ENCODE results near the gene DCAF11.

DNA sequence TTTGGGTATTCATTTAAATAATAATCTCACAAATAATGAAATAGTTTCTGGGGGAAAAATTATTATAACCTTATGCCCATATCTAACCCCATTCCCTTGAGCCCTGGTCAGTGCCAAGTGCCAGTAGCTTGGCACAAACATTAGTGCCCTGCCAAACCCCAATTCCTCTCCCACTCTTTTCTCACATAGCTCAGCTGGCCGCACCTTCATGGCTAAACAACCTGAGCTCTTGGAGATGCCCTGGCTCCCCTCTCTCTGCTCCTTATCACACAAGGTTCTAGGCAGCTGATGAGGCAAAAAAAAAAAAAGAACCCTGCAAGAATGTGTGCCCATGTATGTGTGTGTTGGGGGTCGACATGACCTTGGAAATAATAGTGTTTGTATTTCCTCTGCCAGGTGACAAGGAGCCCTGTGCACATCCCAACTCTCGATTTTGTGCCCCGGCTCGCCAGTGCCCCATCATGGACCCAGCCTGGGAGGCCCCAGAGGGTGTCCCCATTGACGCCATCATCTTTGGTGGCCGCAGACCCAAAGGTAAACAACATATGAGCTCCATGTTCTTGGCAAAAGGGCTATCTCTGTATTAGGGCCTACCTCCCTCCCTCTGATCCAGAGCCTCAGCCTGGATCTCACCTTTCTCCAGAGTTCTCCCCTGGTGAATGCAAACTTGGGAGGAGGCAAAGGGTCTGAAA lies 12.1 kb upstream of the DCAF11 start:
- TF ChIP-seq, protein P1, sequence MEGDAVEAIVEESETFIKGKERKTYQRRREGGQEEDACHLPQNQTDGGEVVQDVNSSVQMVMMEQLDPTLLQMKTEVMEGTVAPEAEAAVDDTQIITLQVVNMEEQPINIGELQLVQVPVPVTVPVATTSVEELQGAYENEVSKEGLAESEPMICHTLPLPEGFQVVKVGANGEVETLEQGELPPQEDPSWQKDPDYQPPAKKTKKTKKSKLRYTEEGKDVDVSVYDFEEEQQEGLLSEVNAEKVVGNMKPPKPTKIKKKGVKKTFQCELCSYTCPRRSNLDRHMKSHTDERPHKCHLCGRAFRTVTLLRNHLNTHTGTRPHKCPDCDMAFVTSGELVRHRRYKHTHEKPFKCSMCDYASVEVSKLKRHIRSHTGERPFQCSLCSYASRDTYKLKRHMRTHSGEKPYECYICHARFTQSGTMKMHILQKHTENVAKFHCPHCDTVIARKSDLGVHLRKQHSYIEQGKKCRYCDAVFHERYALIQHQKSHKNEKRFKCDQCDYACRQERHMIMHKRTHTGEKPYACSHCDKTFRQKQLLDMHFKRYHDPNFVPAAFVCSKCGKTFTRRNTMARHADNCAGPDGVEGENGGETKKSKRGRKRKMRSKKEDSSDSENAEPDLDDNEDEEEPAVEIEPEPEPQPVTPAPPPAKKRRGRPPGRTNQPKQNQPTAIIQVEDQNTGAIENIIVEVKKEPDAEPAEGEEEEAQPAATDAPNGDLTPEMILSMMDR (IDR thresholded peaks at IDR 0.05), result no peak
- TF ChIP-seq POLR2A (IDR thresholded peaks at IDR 0.05) (no peak), POLR2AphosphoS5 (IDR thresholded peaks at IDR 0.05) (no peak)

Data from breast epithelium (tissue), 3 donors.